SK-N-MC (cell line): Measurements from ENCODE around the gene CPEB2.
"Not testable (repeated sequence)": the region's sequence is repeated elsewhere in the genome, so short reads cannot be mapped to it uniquely, and the experiment has no call there.

Source experiments
- EZH2 ChIP-seq: fragments of 200-600 bp; sonication (generic); IDR thresholded peaks from one replicate; pipeline ENCODE4 v1.6.1; 2017; ENCODE audit warnings: antibody characterized with exemption
- POLR2AphosphoS5 ChIP-seq: IDR thresholded peaks from 2 replicates; pipeline ENCODE4 v1.6.1; 2012; ENCODE audit warnings: mild to moderate bottlenecking, low read depth, low read length, borderline replicate concordance

DNA sequence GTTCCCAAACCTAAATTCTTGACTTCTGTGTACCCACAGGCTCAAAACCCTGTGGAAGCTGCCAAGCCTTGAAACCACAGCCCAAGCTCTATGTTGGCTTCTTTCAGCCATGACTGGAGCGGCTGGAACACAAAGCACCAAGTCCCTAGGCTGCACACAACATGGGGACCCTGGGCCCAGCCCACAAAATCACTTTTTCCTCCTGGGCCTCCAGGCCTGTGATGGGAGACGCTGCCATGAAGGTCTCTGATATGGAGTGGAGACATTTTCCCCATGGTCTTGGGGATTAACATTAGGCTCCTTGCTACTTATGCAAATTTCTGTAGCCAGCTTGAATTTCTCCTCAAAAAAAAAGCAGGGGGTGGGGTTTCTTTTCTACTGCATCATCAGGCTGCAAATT is 84.0 kb downstream of the CPEB2 start:
- not testable (repeated sequence) for TF ChIP-seq POLR2AphosphoS5, EZH2
